PC-9 (cell line): ENCODE results near the gene SOD3. TPM values are rescaled to one million over a fixed set of nuclear protein-coding genes. Genes with fewer than 3 reads are reported as not detected.

Experiments used
- BruUV-seq: library from RNA; stranded (reverse); fragments of 400-500 nt; replicated peaks from 2 replicates; lab custom pipeline; 2021; lab: Mats Ljungman, UMichigan
- CTCF ChIA-PET: fragments of 300-600 bp; sonication (Branson Sonifier 250); formaldehyde crosslinking; loops from one replicate; lab custom pipeline; 2022; ENCODE audit warnings: antibody characterized with exemption; lab: Charles Lee
- POLR2A ChIA-PET: fragments of 300-600 bp; sonication (Branson Sonifier 250); formaldehyde crosslinking; loops from one replicate; lab custom pipeline; 2022; ENCODE audit warnings: antibody characterized with exemption; ENCODE audit not compliant: unreplicated experiment; lab: Charles Lee
- DNase-seq, 2 experiments: peaks; one replicate each; pipeline versions ENCODE4 v3.0.0 to v3.0.0-alpha.2; 2015 to 2022; ENCODE audit warnings: mixed read lengths in 1 of 2
- H2AFZ ChIP-seq: fragments of 200-600 bp; sonication (generic); 2 replicates; pipeline ENCODE4 v1.8.1; 2017; ENCODE audit warnings: antibody characterized with exemption
- H3F3A ChIP-seq: fragments of 200-600 bp; sonication (generic); 2 replicates; pipeline ENCODE4 v1.8.1; 2017; ENCODE audit warnings: antibody characterized with exemption, mild to moderate bottlenecking, low read depth; ENCODE audit not compliant: insufficient read depth
- H3K27ac ChIP-seq: fragments of 200-600 bp; sonication (generic); 2 replicates; pipeline ENCODE4 v1.6.1; 2016; ENCODE audit warnings: mixed run types
- H3K27me3 ChIP-seq: fragments of 200-600 bp; sonication (generic); 2 replicates; pipeline ENCODE4 v1.6.1; 2016; ENCODE audit warnings: low read depth, mixed run types; ENCODE audit not compliant: insufficient read depth
- H3K36me3 ChIP-seq: fragments of 200-600 bp; sonication (generic); 2 replicates; pipeline ENCODE4 v1.6.1; 2016; ENCODE audit warnings: low read depth, mixed run types
- H3K4me1 ChIP-seq: fragments of 200-600 bp; sonication (generic); replicated peaks from 2 replicates; pipeline ENCODE4 v1.6.1; 2016; ENCODE audit warnings: mixed run types; ENCODE audit not compliant: insufficient read depth
- H3K4me2 ChIP-seq: fragments of 200-600 bp; sonication (generic); 2 replicates; pipeline ENCODE4 v1.6.1; 2017; ENCODE audit warnings: mixed run types
- H3K4me3 ChIP-seq: fragments of 200-600 bp; sonication (generic); 2 replicates; pipeline ENCODE4 v1.6.1; 2016; ENCODE audit warnings: mixed run types
- H3K79me2 ChIP-seq: fragments of 200-600 bp; sonication (generic); 2 replicates; pipeline ENCODE4 v1.6.1; 2017; ENCODE audit warnings: low read depth, mixed run types
- H3K9me2 ChIP-seq: fragments of 200-600 bp; sonication (generic); 2 replicates; pipeline ENCODE4 v1.8.1; 2017; ENCODE audit warnings: mild to moderate bottlenecking; ENCODE audit not compliant: insufficient read depth
- H3K9me3 ChIP-seq: fragments of 200-600 bp; sonication (generic); 2 replicates; pipeline ENCODE4 v1.8.1; 2016; ENCODE audit warnings: low read depth; ENCODE audit not compliant: insufficient read depth
- H4K20me1 ChIP-seq: fragments of 200-600 bp; sonication (generic); 2 replicates; pipeline ENCODE4 v1.8.1; 2017; ENCODE audit not compliant: insufficient read depth
- EZH2 ChIP-seq: fragments of 200-600 bp; sonication (generic); IDR thresholded peaks from 2 replicates; pipeline ENCODE4 v1.8.0; 2017; ENCODE audit warnings: antibody characterized with exemption, low read depth
- intact Hi-C: fragments of 100-400 bp; cut with micrococcal nuclease; formaldehyde crosslinking; loops from one replicate; pipeline ENCODE4 v1.10.0; 2022; ENCODE audit not compliant: unreplicated experiment
- total RNA-seq: library from RNA; stranded (reverse); gene quantifications from 2 replicates; pipeline ENCODE4 v1.2.3, GENCODE V29; 2021
- TF ChIP-seq, protein P1 (sequence below): fragments of 200-600 bp; sonication (generic); conservative IDR thresholded peaks from 2 replicates; pipeline ENCODE4 v1.6.1; 2017; ENCODE audit warnings: mixed run types, antibody characterized with exemption, mild to moderate bottlenecking, moderate library complexity

SOD3 gene
- total RNA-seq, 1 experiment from 2014 or later = 6.3 TPM

DNA sequence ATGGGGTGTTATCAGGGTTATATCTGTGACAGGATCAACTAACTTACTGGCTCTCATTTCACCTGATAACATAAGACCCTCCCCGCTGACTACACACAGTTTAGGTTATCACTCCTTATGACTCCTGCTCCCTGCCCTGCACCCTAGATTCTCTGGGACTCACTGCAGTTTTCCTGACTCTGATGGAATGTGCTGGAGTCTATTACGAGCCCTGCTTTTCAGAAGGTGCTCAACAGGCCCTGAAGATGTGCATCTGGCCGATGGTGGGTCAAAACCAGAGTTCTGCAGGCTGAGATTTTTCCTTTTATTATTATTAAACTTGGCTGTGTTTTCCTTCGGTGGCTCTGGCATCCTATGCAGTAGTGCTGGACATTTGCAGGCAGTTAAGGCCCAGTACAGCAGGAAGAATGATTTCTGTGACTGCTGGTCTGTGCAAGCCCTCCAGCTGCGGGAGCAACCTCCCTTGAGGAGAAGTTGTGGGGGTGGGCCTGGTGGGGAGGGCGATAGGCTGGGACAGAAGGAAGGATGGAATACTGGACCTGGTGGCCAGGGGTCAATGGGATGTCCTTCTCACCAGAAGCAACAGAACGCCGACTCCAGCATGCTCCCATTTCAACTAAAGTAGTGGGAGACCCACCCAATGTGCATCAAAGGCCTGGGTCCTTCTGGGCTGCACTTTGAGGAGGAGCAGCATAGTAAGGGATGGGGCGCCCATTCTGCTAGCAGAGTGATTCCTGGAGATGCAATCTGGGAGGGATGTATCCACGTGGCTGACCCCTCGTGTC, 11.0 kb downstream of the SOD3 start:
- Histone ChIP-seq H3F3A (no peaks in the 10 kb centered on the region), H3K4me1 (no peaks in the 10 kb centered on the region), H4K20me1 (no peaks in the 10 kb centered on the region), H3K36me3 (no peaks in the 10 kb centered on the region), H3K27ac (no peak overlapping the region), H3K79me2 (no peaks in the 10 kb centered on the region), H3K4me2 (no peak overlapping the region), H3K9me3 (no peaks in the 10 kb centered on the region), H3K4me3 (no peak overlapping the region), H3K9me2 (no peaks in the 10 kb centered on the region), H2AFZ (no peak overlapping the region), H3K27me3 (no peaks in the 10 kb centered on the region)
- DNase-seq = no peak
- POLR2A ChIA-PET = no interaction called here
- TF ChIP-seq, protein P1, sequence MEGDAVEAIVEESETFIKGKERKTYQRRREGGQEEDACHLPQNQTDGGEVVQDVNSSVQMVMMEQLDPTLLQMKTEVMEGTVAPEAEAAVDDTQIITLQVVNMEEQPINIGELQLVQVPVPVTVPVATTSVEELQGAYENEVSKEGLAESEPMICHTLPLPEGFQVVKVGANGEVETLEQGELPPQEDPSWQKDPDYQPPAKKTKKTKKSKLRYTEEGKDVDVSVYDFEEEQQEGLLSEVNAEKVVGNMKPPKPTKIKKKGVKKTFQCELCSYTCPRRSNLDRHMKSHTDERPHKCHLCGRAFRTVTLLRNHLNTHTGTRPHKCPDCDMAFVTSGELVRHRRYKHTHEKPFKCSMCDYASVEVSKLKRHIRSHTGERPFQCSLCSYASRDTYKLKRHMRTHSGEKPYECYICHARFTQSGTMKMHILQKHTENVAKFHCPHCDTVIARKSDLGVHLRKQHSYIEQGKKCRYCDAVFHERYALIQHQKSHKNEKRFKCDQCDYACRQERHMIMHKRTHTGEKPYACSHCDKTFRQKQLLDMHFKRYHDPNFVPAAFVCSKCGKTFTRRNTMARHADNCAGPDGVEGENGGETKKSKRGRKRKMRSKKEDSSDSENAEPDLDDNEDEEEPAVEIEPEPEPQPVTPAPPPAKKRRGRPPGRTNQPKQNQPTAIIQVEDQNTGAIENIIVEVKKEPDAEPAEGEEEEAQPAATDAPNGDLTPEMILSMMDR = no peak
- CTCF ChIA-PET = no interaction called here
- intact Hi-C loops = no loop called here
- BruUV-seq = no TSS peak

DNA sequence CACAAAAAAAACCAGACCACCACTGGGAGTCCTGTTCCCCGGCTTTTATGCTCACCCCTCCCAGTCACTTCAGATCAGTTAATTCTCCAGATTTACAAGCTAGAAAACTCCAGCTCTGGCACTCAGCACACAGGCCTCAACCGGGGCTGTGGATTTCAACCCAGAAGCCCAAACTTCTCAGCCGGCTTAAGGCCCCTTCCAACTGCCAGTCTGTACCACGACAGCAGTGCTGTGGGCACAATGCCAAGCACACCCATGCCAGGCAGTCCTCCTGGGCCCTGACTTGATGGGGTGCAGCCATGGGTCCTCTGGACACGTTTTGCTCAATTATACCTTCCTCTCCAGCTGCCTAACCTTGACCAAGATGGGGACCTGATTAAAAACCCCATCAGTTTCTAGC, 12.2 kb downstream of the SOD3 start:
- Histone ChIP-seq H3K27ac (no peak overlapping the region), H2AFZ (no peak overlapping the region), H3K27me3 (no peaks in the 10 kb centered on the region), H4K20me1 (no peaks in the 10 kb centered on the region), H3K4me1 (no peaks in the 10 kb centered on the region), H3K79me2 (no peaks in the 10 kb centered on the region), H3K4me2 (no peak overlapping the region), H3K9me3 (no peaks in the 10 kb centered on the region), H3F3A (no peaks in the 10 kb centered on the region), H3K9me2 (no peaks in the 10 kb centered on the region), H3K4me3 (no peak overlapping the region), H3K36me3 (no peaks in the 10 kb centered on the region)
- no peak for DNase-seq
- intact Hi-C loops = no loop called here
- BruUV-seq = no TSS peak
- ChIA-PET CTCF (no interaction called here), POLR2A (no interaction called here)
- TF ChIP-seq EZH2 = no peak
- TF ChIP-seq, protein P1 = no peak

DNA sequence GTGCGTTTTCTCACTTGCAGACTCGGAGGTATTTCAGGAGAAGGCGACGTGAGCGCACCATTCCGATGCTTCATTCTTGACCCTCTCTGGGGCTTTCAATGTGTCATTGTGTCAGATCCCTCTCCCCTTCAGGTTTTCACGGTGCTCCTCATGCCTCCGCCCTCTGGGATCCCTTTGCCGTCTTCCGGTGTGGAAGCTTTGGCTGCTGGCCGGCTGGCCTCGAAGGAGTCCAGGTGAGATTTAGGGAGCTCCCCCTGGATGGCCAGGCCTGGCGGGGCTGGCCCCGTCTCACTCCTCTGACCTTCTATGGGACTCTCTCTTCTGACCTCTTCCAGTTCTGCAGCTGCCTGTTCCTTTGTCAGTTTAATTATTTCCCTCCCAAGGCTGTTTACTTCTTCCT, 12.9 kb downstream of the SOD3 start:
- no peak for DNase-seq
- Histone ChIP-seq H3K36me3 (no peaks in the 10 kb centered on the region), H3K4me1 (no peaks in the 10 kb centered on the region), H2AFZ (no peak overlapping the region), H4K20me1 (no peaks in the 10 kb centered on the region), H3F3A (no peaks in the 10 kb centered on the region), H3K4me3 (no peak overlapping the region), H3K9me3 (no peaks in the 10 kb centered on the region), H3K27me3 (no peaks in the 10 kb centered on the region), H3K4me2 (no peak overlapping the region), H3K79me2 (no peaks in the 10 kb centered on the region), H3K27ac (no peak overlapping the region), H3K9me2 (no peaks in the 10 kb centered on the region)
- ChIA-PET CTCF (no interaction called here), POLR2A (no interaction called here)
- no TSS peak for BruUV-seq
- intact Hi-C loops = no loop called here
- TF ChIP-seq, protein P1 = no peak
